ENCODE measurements around the gene SGMS2. TPM values are rescaled to one million over a fixed set of nuclear protein-coding genes. Genes with fewer than 3 reads are reported as not detected.
A peak's percentile ranks its signal among the peaks of the same experiment; 100 is the strongest.

Gene SGMS2
- total RNA-seq (ENCODE audit: low replicate concordance) = 0.87 and 1.1 TPM in 2 replicates

DNA sequence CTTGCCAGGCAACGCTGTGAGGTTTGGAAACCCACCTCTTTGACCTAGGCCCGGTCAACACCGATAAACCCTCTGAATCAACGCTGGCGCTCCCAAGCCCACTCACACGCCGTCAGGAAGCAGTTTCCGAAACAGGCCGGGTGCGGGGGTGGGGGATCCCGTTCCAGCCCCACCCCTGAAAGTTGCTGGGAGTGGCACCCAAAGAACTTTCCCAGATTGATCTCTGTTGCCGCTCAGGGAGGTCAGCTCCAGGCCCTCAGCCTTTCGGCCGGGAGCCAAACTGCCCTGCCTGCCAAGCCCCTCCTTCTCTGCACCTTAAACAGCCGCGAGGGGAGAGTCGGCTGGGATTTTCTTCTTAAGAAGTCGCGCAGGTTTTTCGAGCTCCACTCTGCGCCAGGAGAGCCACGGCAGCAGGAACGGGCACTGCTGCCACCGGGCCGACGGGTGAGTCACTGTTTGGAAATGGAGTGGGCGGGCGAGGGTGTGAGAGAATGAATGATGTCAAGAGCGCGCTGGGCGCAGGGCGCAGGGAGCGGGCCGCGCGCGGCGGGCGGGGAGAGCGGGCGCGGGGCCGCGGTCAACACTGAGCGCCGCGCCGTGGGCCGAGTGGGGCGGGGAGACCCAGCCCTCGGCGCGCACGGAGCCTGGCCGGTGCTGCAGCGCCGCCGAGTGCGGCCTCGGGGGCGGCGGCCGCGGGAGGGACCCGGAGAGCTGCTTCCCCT lies at the start of gene SGMS2:
SGMS2 (plus strand) TSS at position 583 of the 722 bp plus-strand sequence. CDS start 70,622 bp downstream, outside the sequence.
- H2AFZ ChIP-seq (replicated peaks) = peak within 1 kb of the TSS; percentile 77
- H3K4me1 Mint-ChIP-seq = peaks cover 16% of the 10 kb centered on the region
- H3K79me2 ChIP-seq (ENCODE audit: low read depth) = no peaks in the 10 kb centered on the region
- no peak within 1 kb of the TSS for H3K9ac ChIP-seq
- H3K36me3 ChIP-seq = no peaks in the 10 kb centered on the region
- DNase-seq (ENCODE audit: low spot score) = peak; percentile 69
- H3K27ac ChIP-seq = no peak within 1 kb of the TSS
- peak within 1 kb of the TSS; percentile 98 for H3K4me3 Mint-ChIP-seq
- TF ChIP-seq EZH2 (IDR thresholded peaks at IDR 0.05) (no peak), EZH2phosphoT487 (IDR thresholded peaks at IDR 0.05) (peak; percentile 34)
- TF ChIP-seq, protein P1, sequence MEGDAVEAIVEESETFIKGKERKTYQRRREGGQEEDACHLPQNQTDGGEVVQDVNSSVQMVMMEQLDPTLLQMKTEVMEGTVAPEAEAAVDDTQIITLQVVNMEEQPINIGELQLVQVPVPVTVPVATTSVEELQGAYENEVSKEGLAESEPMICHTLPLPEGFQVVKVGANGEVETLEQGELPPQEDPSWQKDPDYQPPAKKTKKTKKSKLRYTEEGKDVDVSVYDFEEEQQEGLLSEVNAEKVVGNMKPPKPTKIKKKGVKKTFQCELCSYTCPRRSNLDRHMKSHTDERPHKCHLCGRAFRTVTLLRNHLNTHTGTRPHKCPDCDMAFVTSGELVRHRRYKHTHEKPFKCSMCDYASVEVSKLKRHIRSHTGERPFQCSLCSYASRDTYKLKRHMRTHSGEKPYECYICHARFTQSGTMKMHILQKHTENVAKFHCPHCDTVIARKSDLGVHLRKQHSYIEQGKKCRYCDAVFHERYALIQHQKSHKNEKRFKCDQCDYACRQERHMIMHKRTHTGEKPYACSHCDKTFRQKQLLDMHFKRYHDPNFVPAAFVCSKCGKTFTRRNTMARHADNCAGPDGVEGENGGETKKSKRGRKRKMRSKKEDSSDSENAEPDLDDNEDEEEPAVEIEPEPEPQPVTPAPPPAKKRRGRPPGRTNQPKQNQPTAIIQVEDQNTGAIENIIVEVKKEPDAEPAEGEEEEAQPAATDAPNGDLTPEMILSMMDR (IDR thresholded peaks at IDR 0.05) = no peak
- H3K4me2 ChIP-seq = peak within 1 kb of the TSS; percentile 83
- H3K27me3 ChIP-seq = peaks cover 53% of the 10 kb centered on the region
- no peaks in the 10 kb centered on the region for H3K9me3 ChIP-seq (ENCODE audit: low read depth)
- H3K4me1 ChIP-seq = peaks cover 15% of the 10 kb centered on the region
- peaks cover 3% of the 10 kb centered on the region for H3K27me3 Mint-ChIP-seq (ENCODE audit: insufficient read depth, low read depth)
- H3K36me3 Mint-ChIP-seq = no peaks in the 10 kb centered on the region
- no peaks in the 10 kb centered on the region for H3K9me3 Mint-ChIP-seq
- H3F3A ChIP-seq (ENCODE audit: low read depth) = peaks cover 7% of the 10 kb centered on the region
- H4K20me1 ChIP-seq (ENCODE audit: low read depth) = no peaks in the 10 kb centered on the region
- H3K27ac Mint-ChIP-seq = peak within 1 kb of the TSS; percentile 90
- H3K4me3 ChIP-seq = peak within 1 kb of the TSS; percentile 76

DNA sequence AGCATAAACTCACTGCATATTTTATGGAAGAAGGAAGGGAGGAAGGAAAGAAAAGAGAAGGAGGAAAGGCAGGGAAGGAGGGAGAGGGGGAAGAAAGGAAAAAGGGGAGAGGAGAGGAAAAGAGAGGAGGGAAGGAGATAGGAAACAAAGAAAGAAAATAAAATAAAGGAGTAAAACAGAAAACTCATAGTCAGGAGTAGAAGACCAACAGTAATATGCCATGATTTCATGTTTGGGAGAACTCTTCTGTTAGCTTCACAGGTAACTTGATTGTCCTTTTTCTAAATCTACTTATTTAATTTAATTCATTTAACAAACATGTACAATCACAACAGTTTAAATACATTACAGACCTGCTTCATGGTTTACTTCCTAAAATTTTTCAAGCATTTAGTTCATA lies 46.8 kb upstream of the SGMS2 start:
- H3K4me3 ChIP-seq = no peak overlapping the region
- no peaks in the 10 kb centered on the region for H3K79me2 ChIP-seq (ENCODE audit: low read depth)
- H3K4me1 ChIP-seq = no peaks in the 10 kb centered on the region
- H3K27ac ChIP-seq = no peak overlapping the region
- no peaks in the 10 kb centered on the region for H3K27me3 Mint-ChIP-seq (ENCODE audit: insufficient read depth, low read depth)
- H2AFZ ChIP-seq (replicated peaks) = no peak overlapping the region
- H4K20me1 ChIP-seq (ENCODE audit: low read depth) = no peaks in the 10 kb centered on the region
- H3K4me3 Mint-ChIP-seq = no peak overlapping the region
- DNase-seq (ENCODE audit: low spot score) = no peak
- no peaks in the 10 kb centered on the region for H3K9me3 ChIP-seq (ENCODE audit: low read depth)
- H3K4me1 Mint-ChIP-seq = no peaks in the 10 kb centered on the region
- no peaks in the 10 kb centered on the region for H3F3A ChIP-seq (ENCODE audit: low read depth)
- H3K9me3 Mint-ChIP-seq = peaks cover 17% of the 10 kb centered on the region
- no peak overlapping the region for H3K4me2 ChIP-seq
- TF ChIP-seq EZH2phosphoT487 (IDR thresholded peaks at IDR 0.05) (no peak), EZH2 (IDR thresholded peaks at IDR 0.05) (no peak)
- TF ChIP-seq, protein P1 (IDR thresholded peaks at IDR 0.05) = no peak
- H3K36me3 Mint-ChIP-seq = no peaks in the 10 kb centered on the region
- H3K36me3 ChIP-seq = no peaks in the 10 kb centered on the region
- no peak overlapping the region for H3K27ac Mint-ChIP-seq
- no peaks in the 10 kb centered on the region for H3K27me3 ChIP-seq
- no peak overlapping the region for H3K9ac ChIP-seq

GRCh38 chr4:107778784-107779530 lies 45.8 kb upstream of the SGMS2 start:
- no peaks in the 10 kb centered on the region for H3K4me1 Mint-ChIP-seq
- no peak overlapping the region for H3K4me3 Mint-ChIP-seq
- H3K27me3 Mint-ChIP-seq (ENCODE audit: insufficient read depth, low read depth) = no peaks in the 10 kb centered on the region
- H3K9ac ChIP-seq = no peak overlapping the region
- no peaks in the 10 kb centered on the region for H3F3A ChIP-seq (ENCODE audit: low read depth)
- no peaks in the 10 kb centered on the region for H3K36me3 Mint-ChIP-seq
- H2AFZ ChIP-seq (replicated peaks) = no peak overlapping the region
- no peak overlapping the region for H3K27ac ChIP-seq
- H3K27me3 ChIP-seq = no peaks in the 10 kb centered on the region
- H3K27ac Mint-ChIP-seq = no peak overlapping the region
- no peaks in the 10 kb centered on the region for H3K79me2 ChIP-seq (ENCODE audit: low read depth)
- H3K4me2 ChIP-seq = no peak overlapping the region
- H3K4me3 ChIP-seq = no peak overlapping the region
- no peaks in the 10 kb centered on the region for H4K20me1 ChIP-seq (ENCODE audit: low read depth)
- no peaks in the 10 kb centered on the region for H3K4me1 ChIP-seq
- peaks cover 17% of the 10 kb centered on the region for H3K9me3 Mint-ChIP-seq
- no peaks in the 10 kb centered on the region for H3K9me3 ChIP-seq (ENCODE audit: low read depth)
- no peak for DNase-seq (ENCODE audit: low spot score)
- H3K36me3 ChIP-seq = no peaks in the 10 kb centered on the region
- TF ChIP-seq EZH2phosphoT487 (IDR thresholded peaks at IDR 0.05) = no peak
- TF ChIP-seq, protein P1 (IDR thresholded peaks at IDR 0.05) = no peak
- no peak for TF ChIP-seq EZH2 (IDR thresholded peaks at IDR 0.05)

All from neural progenitor cell (in vitro differentiated cells).